Lung (tissue), 12 donors: Measurements from ENCODE around the gene ARMS2. TPM values are rescaled to one million over a fixed set of nuclear protein-coding genes. Genes with fewer than 3 reads are reported as not detected.

ENCODE experiments used
- ATAC-seq: fragments of 200-7000 bp; cut with Tn5 transposase; one replicate; pipeline ENCODE4 v1.9.1; 2020; ENCODE audit warnings: moderate number of reproducible peaks; ENCODE audit not compliant: insufficient read depth, low FRiP score
- DNase-seq, 3 donors: peaks; one replicate each; pipeline ENCODE4 v3.0.0-alpha.2; 2013 to 2017
- H3K27ac ChIP-seq, 2 donors: one replicate each; pipeline ENCODE4 v1.5.1; 2013; ENCODE audit warnings: mild to moderate bottlenecking in 2 of 2, moderate library complexity in 2 of 2, control low read depth in 1 of 2, inconsistent platforms in 1 of 2, low read depth in 1 of 2, low read length in 1 of 2
- H3K27me3 ChIP-seq, 3 donors: one replicate each; pipeline ENCODE4 v1.5.1; 2013; ENCODE audit warnings: low read length in 2 of 3; ENCODE audit not compliant: control insufficient read depth in 3 of 3, insufficient read depth in 3 of 3
- H3K36me3 ChIP-seq, 4 donors: one replicate each; pipeline ENCODE4 v1.5.1; 2013; ENCODE audit warnings: low read length in 4 of 4, mild to moderate bottlenecking in 1 of 4, moderate library complexity in 1 of 4; ENCODE audit not compliant: control insufficient read depth in 4 of 4, insufficient read depth in 4 of 4
- H3K4me1 ChIP-seq, 5 donors: one replicate each; pipeline ENCODE4 v1.5.1; 2013; ENCODE audit warnings: low read length in 5 of 5, mild to moderate bottlenecking in 2 of 5, moderate library complexity in 1 of 5; ENCODE audit not compliant: control insufficient read depth in 5 of 5, insufficient read depth in 5 of 5
- H3K4me3 ChIP-seq: one replicate; pipeline ENCODE4 v1.5.1; 2013; ENCODE audit warnings: mild to moderate bottlenecking, control low read depth, moderate library complexity
- H3K9ac ChIP-seq, 2 donors: one replicate each; pipeline ENCODE4 v1.5.1; 2013; ENCODE audit warnings: low read length in 2 of 2, control low read depth in 1 of 2; ENCODE audit not compliant: insufficient read depth in 1 of 2
- H3K9me3 ChIP-seq, 4 donors: one replicate each; pipeline ENCODE4 v1.5.1; 2013; ENCODE audit warnings: low read length in 3 of 4, mild to moderate bottlenecking in 1 of 4, moderate library complexity in 1 of 4; ENCODE audit not compliant: control insufficient read depth in 4 of 4, insufficient read depth in 3 of 4
- WGBS, 2 donors: extraction: QIAGEN DNeasy Blood & Tissue Kit; methylation state at CpG; one replicate each; pipeline ENCODE4 v1.1.7; 2013; 5-methylcytosine and 5-hydroxymethylcytosine counted together
- polyA plus RNA-seq, 2 donors: library from polyadenylated mRNA; stranded (reverse); fragments of 200-250 nt; gene quantifications; one replicate each; pipeline ENCODE4 v1.2.1, GENCODE V29; 2013
- total RNA-seq, 2 donors: library from RNA; depleted of rRNA in 1 of 2; stranded (reverse); fragments of >200 nt in 1 of 2; gene quantifications; one replicate each; pipeline ENCODE4 v1.2.1, GENCODE V29; 2014 to 2021
- TF ChIP-seq, protein P1 (sequence below): IDR thresholded peaks from 2 replicates; pipeline ENCODE4 v1.5.1; 2012; ENCODE audit warnings: mild to moderate bottlenecking; ENCODE audit errors: control extremely low read depth, extremely low read depth
- donor health status: control.
- donor health status: control.
- donor health status: Bipolar disorder and iron deficiency.
- donor health status: healthy.
- donor health status: DM: yes; HTN: yes; CAD: no.

The ARMS2 gene
- total and polyA plus RNA-seq, 4 donors = not detected

DNA sequence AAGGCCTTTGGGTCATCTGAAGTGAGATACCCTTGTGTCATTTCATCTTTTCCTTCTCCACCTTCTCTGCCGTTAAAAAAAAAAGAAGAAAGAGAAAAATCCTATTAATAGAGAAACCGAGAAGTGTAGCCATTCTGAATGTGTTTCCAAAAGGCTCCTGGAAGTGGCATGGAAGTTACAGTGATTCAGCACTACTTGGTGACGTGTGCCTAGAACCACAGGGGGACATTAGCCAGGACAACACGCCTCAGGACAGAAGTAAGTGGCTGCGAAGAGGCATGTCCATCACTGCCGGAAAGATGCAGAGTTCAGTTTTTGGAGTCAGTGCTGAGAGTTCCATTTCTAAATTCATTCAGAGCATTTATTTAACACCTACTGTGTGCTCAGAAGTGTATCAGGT is 13.2 kb downstream of the ARMS2 start:
- H3K4me3 ChIP-seq = no peak overlapping the region
- H3K36me3 ChIP-seq = no peaks in the 10 kb centered on the region
- H3K27me3 ChIP-seq = peaks cover 0 to 21% (median 6%) of the 10 kb centered on the region in 3 donors
- peaks cover 3 to 18% (median 8%) of the 10 kb centered on the region in 5 donors for H3K4me1 ChIP-seq
- no peak for ATAC-seq
- H3K9ac ChIP-seq = no peak overlapping the region
- DNase-seq = no peak
- TF ChIP-seq, protein P1, sequence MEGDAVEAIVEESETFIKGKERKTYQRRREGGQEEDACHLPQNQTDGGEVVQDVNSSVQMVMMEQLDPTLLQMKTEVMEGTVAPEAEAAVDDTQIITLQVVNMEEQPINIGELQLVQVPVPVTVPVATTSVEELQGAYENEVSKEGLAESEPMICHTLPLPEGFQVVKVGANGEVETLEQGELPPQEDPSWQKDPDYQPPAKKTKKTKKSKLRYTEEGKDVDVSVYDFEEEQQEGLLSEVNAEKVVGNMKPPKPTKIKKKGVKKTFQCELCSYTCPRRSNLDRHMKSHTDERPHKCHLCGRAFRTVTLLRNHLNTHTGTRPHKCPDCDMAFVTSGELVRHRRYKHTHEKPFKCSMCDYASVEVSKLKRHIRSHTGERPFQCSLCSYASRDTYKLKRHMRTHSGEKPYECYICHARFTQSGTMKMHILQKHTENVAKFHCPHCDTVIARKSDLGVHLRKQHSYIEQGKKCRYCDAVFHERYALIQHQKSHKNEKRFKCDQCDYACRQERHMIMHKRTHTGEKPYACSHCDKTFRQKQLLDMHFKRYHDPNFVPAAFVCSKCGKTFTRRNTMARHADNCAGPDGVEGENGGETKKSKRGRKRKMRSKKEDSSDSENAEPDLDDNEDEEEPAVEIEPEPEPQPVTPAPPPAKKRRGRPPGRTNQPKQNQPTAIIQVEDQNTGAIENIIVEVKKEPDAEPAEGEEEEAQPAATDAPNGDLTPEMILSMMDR = no peak
- no peaks in the 10 kb centered on the region for H3K9me3 ChIP-seq
- H3K27ac ChIP-seq = no peak overlapping the region
- WGBS, 2 donors = 81 to 87% methylated on average over 6 of the region's 6 CpGs

DNA sequence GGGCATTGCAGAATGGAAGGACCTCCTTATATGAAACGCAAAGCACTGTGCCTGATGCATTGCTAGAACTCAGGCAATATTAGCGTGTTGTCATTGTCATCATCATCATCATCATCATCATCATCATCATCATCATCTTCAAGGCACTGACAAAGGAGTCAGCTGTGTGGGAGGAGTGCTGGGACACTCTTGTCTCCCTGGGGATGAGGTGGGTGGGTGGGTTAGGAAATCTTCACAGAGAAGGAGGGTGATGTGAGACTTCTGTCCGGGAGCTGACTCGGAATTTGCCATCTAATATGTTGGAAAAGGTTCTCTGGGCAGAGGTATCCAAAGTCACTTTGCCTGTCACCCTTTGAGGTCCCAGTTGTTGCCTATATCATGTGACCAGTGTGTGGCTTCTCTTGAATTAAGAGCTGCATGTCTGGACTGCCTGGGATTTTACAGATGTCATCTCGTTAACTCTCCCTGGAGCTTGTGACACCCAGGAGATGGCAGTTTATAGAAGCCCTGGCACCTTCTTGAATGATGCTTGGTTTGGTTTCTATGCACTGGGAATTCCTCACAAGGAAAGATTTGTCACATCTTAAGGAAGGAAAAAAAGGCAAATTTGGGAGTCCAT is 14.0 kb downstream of the ARMS2 start:
- H3K27ac ChIP-seq = no peak overlapping the region
- no peak overlapping the region for H3K9ac ChIP-seq
- DNase-seq (no peak), ATAC-seq (no peak)
- H3K9me3 ChIP-seq = no peaks in the 10 kb centered on the region
- TF ChIP-seq, protein P1 = no peak
- H3K4me1 ChIP-seq = peaks cover 3 to 18% (median 4%) of the 10 kb centered on the region in 5 donors
- WGBS, 2 donors = 90 to 91% methylated on average over 5 of the region's 5 CpGs
- peaks cover 0 to 19% (median 9%) of the 10 kb centered on the region in 3 donors for H3K27me3 ChIP-seq
- H3K36me3 ChIP-seq = no peaks in the 10 kb centered on the region
- H3K4me3 ChIP-seq = no peak overlapping the region

- Histone ChIP-seq H3K9ac (no peak overlapping the region), H3K4me1 (peaks cover 0 to 20% (median 4%) of the 10 kb centered on the region in 5 donors), H3K36me3 (no peaks in the 10 kb centered on the region), H3K27me3 (peaks cover 0 to 11% (median 4%) of the 10 kb centered on the region in 3 donors), H3K27ac (no peak overlapping the region), H3K9me3 (no peaks in the 10 kb centered on the region), H3K4me3 (no peak overlapping the region)
- no peak for DNase-seq
- peak; percentile 43 for ATAC-seq
- WGBS, 2 donors = 45 to 59% methylated on average over 11 of the region's 11 CpGs
- TF ChIP-seq, protein P1 = no peak
Observed at GRCh38 chr10:122468926-122469781, 14.7 kb downstream of the ARMS2 start.
